K562 (cell line): ENCODE results near the gene ORMDL3. TPM values are rescaled to one million over a fixed set of nuclear protein-coding genes. Genes with fewer than 3 reads are reported as not detected.

ENCODE experiments used
- FOXA3 ChIP-seq, 2 experiments: fragments of 450-650 bp in 1 of 2; sonication (generic) in 1 of 2; formaldehyde crosslinking; IDR thresholded peaks in 1 of 2; conservative IDR thresholded peaks in 1 of 2; 2 replicates each; pipeline versions ENCODE4 v1.4.0 to v1.8.0; 2020 to 2022; ENCODE audit warnings: mild to moderate bottlenecking in 2 of 2, missing genetic modification reagents in 1 of 2
- HDAC3 ChIP-seq: fragments of 450-650 bp; IDR thresholded peaks from 2 replicates; pipeline ENCODE4 v1.6.1; 2018; ENCODE audit warnings: borderline replicate concordance, mild to moderate bottlenecking, moderate library complexity; ENCODE audit not compliant: partially characterized antibody
- NFATC3 ChIP-seq: fragments of 450-650 bp; IDR thresholded peaks from 2 replicates; pipeline ENCODE4 v1.6.1; 2017; ENCODE audit warnings: mild to moderate bottlenecking
- NR1H2 ChIP-seq: sonication (generic); formaldehyde crosslinking; IDR thresholded peaks from 2 replicates; pipeline ENCODE4 v1.4.0; 2020; ENCODE audit warnings: mild to moderate bottlenecking, missing genetic modification reagents
- NR4A1 ChIP-seq, 2 experiments: fragments of 250-450 bp in 1 of 2; fragments of 450-650 bp in 1 of 2; sonication (Bioruptor Pico) in 1 of 2; IDR thresholded peaks; 2 replicates each; pipeline versions ENCODE4 v1.4.0 to v1.6.1; 2016 to 2020; ENCODE audit warnings: mild to moderate bottlenecking in 2 of 2, missing compliant biosample characterization in 1 of 2, missing genetic modification characterization in 1 of 2, moderate library complexity in 1 of 2
- PCBP1 ChIP-seq: fragments of 200-400 bp; formaldehyde crosslinking; IDR thresholded peaks from 2 replicates; pipeline ENCODE4 v1.6.1; 2018; ENCODE audit warnings: mild to moderate bottlenecking, low read depth, low read length; ENCODE audit not compliant: poor library complexity, severe bottlenecking
- ZNF384 ChIP-seq: IDR thresholded peaks from 2 replicates; pipeline ENCODE4 v1.6.1; 2012; ENCODE audit warnings: low read depth, low read length, improper control_type of control experiment
- ZNF57 ChIP-seq: fragments of 450-650 bp; formaldehyde crosslinking; IDR thresholded peaks from 2 replicates; pipeline ENCODE4 v1.4.0; 2020; ENCODE audit warnings: mild to moderate bottlenecking, moderate library complexity
- polyA plus RNA-seq, 8 experiments: library from polyadenylated mRNA; depleted of rRNA in 4 of 8; stranded (reverse) in 5 of 8; unstranded in 3 of 8; fragments of >200 nt; fragmentation: Nextera tagmentation in 2 of 8; fragmentation: Illumina TruSeq in 1 of 8; extraction: Ambion mirVana in 2 of 8; extraction: Trizol in 1 of 8; gene quantifications; 2 replicates each; pipeline versions ENCODE4 v1.2.1 to v1.2.3, GENCODE V29; 2011 to 2014; ENCODE audit warnings: inconsistent platforms in 1 of 8, missing spikeins in 1 of 8
- total RNA-seq, 7 experiments: library from RNA; depleted of rRNA in 6 of 7; stranded (reverse); fragments of >200 nt in 6 of 7; fragmentation: Illumina TruSeq in 2 of 7; extraction: Trizol in 2 of 7; gene quantifications; 2 replicates each; pipeline versions ENCODE4 v1.2.1 to v1.2.3, GENCODE V29; 2011 to 2021; ENCODE audit warnings: low replicate concordance in 1 of 7
- TF ChIP-seq, protein P1 (sequence below): fragments of 450-650 bp; IDR thresholded peaks from 2 replicates; pipeline ENCODE4 v1.6.1; 2016; ENCODE audit warnings: mild to moderate bottlenecking, moderate library complexity

ORMDL3 gene
- total and polyA plus RNA-seq, 9 of the 15 experiments (the other 6 are each of a cell fraction or from before 2014, with no cell fraction given) = 2.7 to 57.4 (median 27.1) TPM

DNA sequence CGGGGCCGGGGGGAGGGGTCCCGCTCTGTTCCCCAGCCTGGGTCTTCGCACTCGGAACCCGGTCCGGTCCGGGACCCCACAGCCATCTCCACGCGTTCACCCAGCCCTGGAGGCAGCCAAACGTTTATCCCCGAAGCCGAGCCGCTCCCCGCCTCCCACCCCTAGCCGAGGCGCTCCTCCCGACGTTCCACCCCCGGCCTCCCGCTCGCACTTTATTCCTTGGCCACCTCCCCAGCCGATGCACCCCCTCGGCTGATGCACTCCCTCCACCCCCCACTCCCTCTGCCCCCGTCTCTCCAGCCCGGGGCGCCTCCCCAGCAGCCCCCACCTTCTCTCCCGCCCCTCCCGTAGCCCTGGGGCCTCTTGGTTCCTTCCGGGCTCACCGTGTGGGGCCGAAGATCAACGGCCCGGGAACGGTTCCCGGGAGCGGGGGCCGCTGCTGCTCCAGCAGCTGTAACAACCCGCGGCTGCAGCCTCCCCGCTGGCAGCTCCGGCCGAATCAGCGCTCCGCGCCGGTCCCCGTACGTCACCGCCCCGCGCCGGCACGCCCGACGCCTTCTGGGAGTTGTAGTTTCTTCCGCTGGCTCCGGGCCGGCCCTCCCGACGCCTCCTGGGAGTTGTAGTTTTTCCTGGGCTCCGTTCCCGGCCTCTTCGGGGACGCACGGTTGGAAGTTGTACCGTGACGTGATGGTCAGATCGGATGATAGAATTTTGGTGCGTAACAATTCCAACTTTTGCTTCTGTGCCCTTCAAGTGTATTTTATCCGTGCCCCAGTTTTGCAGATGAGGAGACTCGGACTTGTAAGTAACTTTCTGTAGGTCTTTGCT is at the start of gene ORMDL3, which contains the start of gene LRRC3C (continued):
- TF ChIP-seq, protein P1, sequence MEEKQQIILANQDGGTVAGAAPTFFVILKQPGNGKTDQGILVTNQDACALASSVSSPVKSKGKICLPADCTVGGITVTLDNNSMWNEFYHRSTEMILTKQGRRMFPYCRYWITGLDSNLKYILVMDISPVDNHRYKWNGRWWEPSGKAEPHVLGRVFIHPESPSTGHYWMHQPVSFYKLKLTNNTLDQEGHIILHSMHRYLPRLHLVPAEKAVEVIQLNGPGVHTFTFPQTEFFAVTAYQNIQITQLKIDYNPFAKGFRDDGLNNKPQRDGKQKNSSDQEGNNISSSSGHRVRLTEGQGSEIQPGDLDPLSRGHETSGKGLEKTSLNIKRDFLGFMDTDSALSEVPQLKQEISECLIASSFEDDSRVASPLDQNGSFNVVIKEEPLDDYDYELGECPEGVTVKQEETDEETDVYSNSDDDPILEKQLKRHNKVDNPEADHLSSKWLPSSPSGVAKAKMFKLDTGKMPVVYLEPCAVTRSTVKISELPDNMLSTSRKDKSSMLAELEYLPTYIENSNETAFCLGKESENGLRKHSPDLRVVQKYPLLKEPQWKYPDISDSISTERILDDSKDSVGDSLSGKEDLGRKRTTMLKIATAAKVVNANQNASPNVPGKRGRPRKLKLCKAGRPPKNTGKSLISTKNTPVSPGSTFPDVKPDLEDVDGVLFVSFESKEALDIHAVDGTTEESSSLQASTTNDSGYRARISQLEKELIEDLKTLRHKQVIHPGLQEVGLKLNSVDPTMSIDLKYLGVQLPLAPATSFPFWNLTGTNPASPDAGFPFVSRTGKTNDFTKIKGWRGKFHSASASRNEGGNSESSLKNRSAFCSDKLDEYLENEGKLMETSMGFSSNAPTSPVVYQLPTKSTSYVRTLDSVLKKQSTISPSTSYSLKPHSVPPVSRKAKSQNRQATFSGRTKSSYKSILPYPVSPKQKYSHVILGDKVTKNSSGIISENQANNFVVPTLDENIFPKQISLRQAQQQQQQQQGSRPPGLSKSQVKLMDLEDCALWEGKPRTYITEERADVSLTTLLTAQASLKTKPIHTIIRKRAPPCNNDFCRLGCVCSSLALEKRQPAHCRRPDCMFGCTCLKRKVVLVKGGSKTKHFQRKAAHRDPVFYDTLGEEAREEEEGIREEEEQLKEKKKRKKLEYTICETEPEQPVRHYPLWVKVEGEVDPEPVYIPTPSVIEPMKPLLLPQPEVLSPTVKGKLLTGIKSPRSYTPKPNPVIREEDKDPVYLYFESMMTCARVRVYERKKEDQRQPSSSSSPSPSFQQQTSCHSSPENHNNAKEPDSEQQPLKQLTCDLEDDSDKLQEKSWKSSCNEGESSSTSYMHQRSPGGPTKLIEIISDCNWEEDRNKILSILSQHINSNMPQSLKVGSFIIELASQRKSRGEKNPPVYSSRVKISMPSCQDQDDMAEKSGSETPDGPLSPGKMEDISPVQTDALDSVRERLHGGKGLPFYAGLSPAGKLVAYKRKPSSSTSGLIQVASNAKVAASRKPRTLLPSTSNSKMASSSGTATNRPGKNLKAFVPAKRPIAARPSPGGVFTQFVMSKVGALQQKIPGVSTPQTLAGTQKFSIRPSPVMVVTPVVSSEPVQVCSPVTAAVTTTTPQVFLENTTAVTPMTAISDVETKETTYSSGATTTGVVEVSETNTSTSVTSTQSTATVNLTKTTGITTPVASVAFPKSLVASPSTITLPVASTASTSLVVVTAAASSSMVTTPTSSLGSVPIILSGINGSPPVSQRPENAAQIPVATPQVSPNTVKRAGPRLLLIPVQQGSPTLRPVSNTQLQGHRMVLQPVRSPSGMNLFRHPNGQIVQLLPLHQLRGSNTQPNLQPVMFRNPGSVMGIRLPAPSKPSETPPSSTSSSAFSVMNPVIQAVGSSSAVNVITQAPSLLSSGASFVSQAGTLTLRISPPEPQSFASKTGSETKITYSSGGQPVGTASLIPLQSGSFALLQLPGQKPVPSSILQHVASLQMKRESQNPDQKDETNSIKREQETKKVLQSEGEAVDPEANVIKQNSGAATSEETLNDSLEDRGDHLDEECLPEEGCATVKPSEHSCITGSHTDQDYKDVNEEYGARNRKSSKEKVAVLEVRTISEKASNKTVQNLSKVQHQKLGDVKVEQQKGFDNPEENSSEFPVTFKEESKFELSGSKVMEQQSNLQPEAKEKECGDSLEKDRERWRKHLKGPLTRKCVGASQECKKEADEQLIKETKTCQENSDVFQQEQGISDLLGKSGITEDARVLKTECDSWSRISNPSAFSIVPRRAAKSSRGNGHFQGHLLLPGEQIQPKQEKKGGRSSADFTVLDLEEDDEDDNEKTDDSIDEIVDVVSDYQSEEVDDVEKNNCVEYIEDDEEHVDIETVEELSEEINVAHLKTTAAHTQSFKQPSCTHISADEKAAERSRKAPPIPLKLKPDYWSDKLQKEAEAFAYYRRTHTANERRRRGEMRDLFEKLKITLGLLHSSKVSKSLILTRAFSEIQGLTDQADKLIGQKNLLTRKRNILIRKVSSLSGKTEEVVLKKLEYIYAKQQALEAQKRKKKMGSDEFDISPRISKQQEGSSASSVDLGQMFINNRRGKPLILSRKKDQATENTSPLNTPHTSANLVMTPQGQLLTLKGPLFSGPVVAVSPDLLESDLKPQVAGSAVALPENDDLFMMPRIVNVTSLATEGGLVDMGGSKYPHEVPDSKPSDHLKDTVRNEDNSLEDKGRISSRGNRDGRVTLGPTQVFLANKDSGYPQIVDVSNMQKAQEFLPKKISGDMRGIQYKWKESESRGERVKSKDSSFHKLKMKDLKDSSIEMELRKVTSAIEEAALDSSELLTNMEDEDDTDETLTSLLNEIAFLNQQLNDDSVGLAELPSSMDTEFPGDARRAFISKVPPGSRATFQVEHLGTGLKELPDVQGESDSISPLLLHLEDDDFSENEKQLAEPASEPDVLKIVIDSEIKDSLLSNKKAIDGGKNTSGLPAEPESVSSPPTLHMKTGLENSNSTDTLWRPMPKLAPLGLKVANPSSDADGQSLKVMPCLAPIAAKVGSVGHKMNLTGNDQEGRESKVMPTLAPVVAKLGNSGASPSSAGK = no peak
- TF ChIP-seq FOXA3 (CRISPR knock-in tag; conservative IDR thresholded peaks at IDR 0.05 in 1 of 2, IDR thresholded peaks at IDR 0.05 in 1 of 2) (no peak), NR1H2 (CRISPR knock-in tag) (no peak), HDAC3 (no peak), NFATC3 (no peak), PCBP1 (peak; percentile 74), NR4A1 (CRISPR knock-in tag; IDR thresholded peaks at IDR 0.05) (no peak), NR4A1 (tag; IDR thresholded peaks at IDR 0.05) (0 out of 2 replicates have a peak, but pooled peaks have one; percentile 65), ZNF57 (CRISPR knock-in tag) (no peak), ZNF384 (no peak)
